Progenitor cell of endocrine pancreas (in vitro differentiated cells): ENCODE data around the gene CPLANE2. TPM values are rescaled to one million over a fixed set of nuclear protein-coding genes. Genes with fewer than 3 reads are reported as not detected.

Source experiments
- DNase-seq: peaks from one replicate; pipeline ENCODE4 v3.0.0; 2021; ENCODE audit warnings: low spot score; ENCODE audit not compliant: unreplicated experiment
- H3K27ac Mint-ChIP-seq: 2 replicates; pipeline ENCODE4 v1.8.0; 2021; ENCODE audit warnings: mild to moderate bottlenecking, moderate library complexity, mixed read lengths
- H3K27me3 Mint-ChIP-seq: 2 replicates; pipeline ENCODE4 v1.8.0; 2021; ENCODE audit warnings: mixed read lengths
- H3K36me3 Mint-ChIP-seq: 2 replicates; pipeline ENCODE4 v1.8.0; 2022; ENCODE audit warnings: mixed read lengths; ENCODE audit not compliant: insufficient read depth
- H3K4me1 Mint-ChIP-seq: 2 replicates; pipeline ENCODE4 v1.8.0; 2021; ENCODE audit warnings: low read depth, mixed read lengths
- H3K4me3 Mint-ChIP-seq: 2 replicates; pipeline ENCODE4 v1.8.0; 2021; ENCODE audit warnings: low read depth, mild to moderate bottlenecking, moderate library complexity, mixed read lengths
- H3K9me3 Mint-ChIP-seq: 2 replicates; pipeline ENCODE4 v1.8.0; 2021; ENCODE audit warnings: low read depth, mixed read lengths
- CTCF ChIP-seq: fragments of 200-600 bp; sonication (generic); IDR thresholded peaks from one replicate; pipeline ENCODE4 v1.5.0; 2021; ENCODE audit warnings: antibody characterized with exemption, mild to moderate bottlenecking; ENCODE audit not compliant: unreplicated experiment
- total RNA-seq: library from RNA; stranded (reverse); gene quantifications from 2 replicates; pipeline ENCODE4 v1.2.1, GENCODE V29; 2021

The CPLANE2 gene
- total RNA-seq, 1 donor from 2014 or later, result 16.5 TPM

DNA sequence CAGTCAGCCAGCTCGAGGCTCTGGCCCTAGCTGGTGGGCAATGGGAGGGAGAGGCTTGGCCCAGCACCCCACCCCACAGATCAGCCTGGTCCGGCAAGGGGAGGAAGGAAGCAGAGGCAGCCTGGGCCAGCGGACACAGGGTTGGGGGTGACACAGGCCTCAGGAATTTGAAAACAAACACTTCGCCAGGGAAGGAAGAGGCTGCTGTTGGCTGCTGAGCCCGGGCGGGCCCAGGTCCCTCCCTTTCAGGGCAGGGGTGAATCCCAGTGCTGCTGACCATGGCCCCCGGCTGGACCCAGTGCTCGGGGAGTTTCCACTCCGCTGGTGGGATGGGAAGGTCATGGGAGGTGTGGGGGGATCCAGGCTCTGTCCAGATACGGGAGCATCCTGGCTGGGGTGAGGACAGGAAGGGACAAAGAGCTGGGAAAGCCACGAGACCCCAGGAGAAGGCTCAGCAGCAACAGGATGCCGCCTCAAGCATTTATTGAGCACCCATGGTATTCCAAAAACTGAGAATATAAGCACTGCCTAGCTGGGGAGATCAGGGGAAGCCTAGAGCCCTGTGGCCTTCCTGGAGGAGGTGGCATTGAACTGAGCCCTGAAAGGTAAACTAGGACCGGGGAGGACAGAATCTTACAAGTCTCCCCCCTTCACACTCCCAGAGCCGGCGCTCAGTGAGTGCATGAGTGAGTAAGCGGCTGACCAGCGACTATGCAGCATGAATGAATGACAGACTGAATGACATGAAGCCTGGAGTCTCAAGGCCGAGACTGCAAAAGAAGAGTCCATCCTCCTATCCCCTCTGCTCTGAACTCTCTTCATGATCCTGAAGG is 54.9 kb downstream of the CPLANE2 start:
- Mint-ChIP-seq H3K4me3 (peak overlapping the region; percentile 37), H3K27me3 (no peaks in the 10 kb centered on the region), H3K27ac (peak overlapping the region; percentile 98), H3K9me3 (no peaks in the 10 kb centered on the region), H3K4me1 (peaks cover 25% of the 10 kb centered on the region), H3K36me3 (no peaks in the 10 kb centered on the region)
- peak; percentile 57 for DNase-seq
- no peak for TF ChIP-seq CTCF

Other genes starting within 250 kb of the CPLANE2 start
- not detected in 2 replicates for gene SRARP, start 232.9 kb downstream of the CPLANE2 start, total RNA-seq
- not detected in 2 replicates for gene HSPB7, start 219.1 kb downstream of the CPLANE2 start, total RNA-seq
- 2.2 and 2.4 TPM in 2 replicates for gene CLCNKA, start 215.1 kb downstream of the CPLANE2 start, total RNA-seq
- gene CLCNKB, start 193.4 kb downstream of the CPLANE2 start, total RNA-seq, result 1.5 and 2.3 TPM in 2 replicates
- gene FAM131C, start 163.5 kb downstream of the CPLANE2 start, total RNA-seq, result 1.2 and 1.6 TPM in 2 replicates
- 28.3 and 31.9 TPM in 2 replicates for gene EPHA2, start 81.1 kb downstream of the CPLANE2 start, total RNA-seq
- 146 and 151 TPM in 2 replicates for gene ARHGEF19, start 24.5 kb downstream of the CPLANE2 start, total RNA-seq
- gene FBXO42, start 115.3 kb upstream of the CPLANE2 start, total RNA-seq, result 26.8 and 30.5 TPM in 2 replicates
- 109 and 119 TPM in 2 replicates for gene SZRD1, start 130.1 kb upstream of the CPLANE2 start, total RNA-seq
- gene SPATA21, start 200.2 kb upstream of the CPLANE2 start, total RNA-seq, result not detected in 2 replicates
- gene NECAP2, start 203.5 kb upstream of the CPLANE2 start, total RNA-seq, result 43.2 and 44.8 TPM in 2 replicates